Activated CD8-positive, alpha-beta T cell treated with anti-CD3 and anti-CD28 coated beads, Interleukin-2, amount 10 ng/mL, durations not matched to agents 7 days and 5 days (primary cell): ENCODE results near the gene XKR7. TPM values are rescaled to one million over a fixed set of nuclear protein-coding genes. Genes with fewer than 3 reads are reported as not detected.

Experiments
- ATAC-seq: fragments of 150-1000 bp; cut with Tn5 transposase; one replicate; pipeline ENCODE4 v1.10.0; 2021; ENCODE audit warnings: moderate library complexity
- CTCF ChIA-PET: fragments of 350-600 bp; sonication (Branson Sonifier 250); formaldehyde crosslinking; loops from one replicate; lab custom pipeline; 2021; ENCODE audit warnings: antibody characterized with exemption; lab: Charles Lee
- POLR2A ChIA-PET: fragments of 350-600 bp; sonication (Branson Sonifier 250); formaldehyde crosslinking; loops from one replicate; lab custom pipeline; 2021; ENCODE audit warnings: antibody characterized with exemption; lab: Charles Lee
- DNase-seq: peaks from one replicate; pipeline ENCODE4 v3.0.0-alpha.2; 2020
- H3K27ac Mint-ChIP-seq: one replicate; pipeline ENCODE4 v1.8.0; 2021; ENCODE audit warnings: mild to moderate bottlenecking, mixed read lengths
- H3K27me3 Mint-ChIP-seq: one replicate; pipeline ENCODE4 v1.8.0; 2021; ENCODE audit warnings: low read depth, mixed read lengths
- H3K36me3 Mint-ChIP-seq: one replicate; pipeline ENCODE4 v1.8.0; 2021; ENCODE audit warnings: low read depth, mixed read lengths
- H3K4me1 Mint-ChIP-seq: one replicate; pipeline ENCODE4 v1.8.0; 2021; ENCODE audit warnings: low read depth, mixed read lengths
- H3K4me3 Mint-ChIP-seq: one replicate; pipeline ENCODE4 v1.8.0; 2021; ENCODE audit warnings: mild to moderate bottlenecking, mixed read lengths
- H3K9me3 Mint-ChIP-seq: one replicate; pipeline ENCODE4 v1.8.0; 2022; ENCODE audit warnings: mixed read lengths; ENCODE audit not compliant: insufficient read depth
- total RNA-seq, 2 experiments: library from RNA; stranded (reverse); gene quantifications; one replicate each; pipeline ENCODE4 v1.2.3, GENCODE V29; 2021

XKR7 gene
- total RNA-seq, 2 experiments from 2014 or later = 0.03 TPM; not detected in 1

DNA sequence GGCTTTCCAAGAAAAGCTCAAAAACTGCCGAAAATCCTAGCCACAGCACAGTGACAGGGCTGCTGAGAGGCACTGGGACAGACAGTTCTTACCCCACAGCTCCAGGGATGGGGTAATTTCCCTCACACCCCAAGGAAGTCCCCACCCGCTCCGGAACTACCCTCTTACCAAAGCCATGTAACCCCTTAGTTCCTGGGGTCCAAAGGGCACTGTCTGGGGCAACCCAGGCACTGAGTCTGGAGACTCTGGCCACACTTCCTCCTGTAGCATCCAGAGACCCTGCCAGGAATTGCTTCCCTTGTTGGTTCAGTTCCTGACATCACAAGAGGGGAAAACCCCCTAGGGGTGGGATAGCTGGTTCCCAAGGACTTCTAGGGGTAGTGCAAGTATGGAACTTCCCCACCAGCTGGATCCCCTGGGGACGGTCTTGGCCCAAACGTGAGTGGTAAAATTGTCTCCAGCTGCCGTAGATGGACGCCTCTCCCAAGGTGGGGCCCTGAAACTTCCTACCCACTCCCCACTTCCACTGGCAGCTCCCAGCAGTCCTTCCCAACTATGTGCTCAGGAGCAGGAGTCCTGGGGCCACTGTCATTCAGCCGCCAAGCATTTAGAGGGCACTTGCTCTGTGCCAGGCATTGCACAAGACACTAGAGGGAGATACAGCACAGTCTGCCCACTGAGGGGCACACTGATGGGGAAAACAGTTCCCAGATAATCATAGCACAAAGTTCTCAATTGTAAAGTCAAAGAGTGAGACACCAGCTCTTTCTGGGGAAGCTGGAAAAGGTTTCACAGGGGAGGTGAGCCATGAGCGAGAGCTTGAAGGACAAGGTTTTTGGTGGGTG is 66.9 kb downstream of the XKR7 start:
- H3K4me1 Mint-ChIP-seq = peaks cover 2% of the 10 kb centered on the region
- DNase-seq = no peak
- ChIA-PET POLR2A (no interaction called here), CTCF (interaction anchor here (0.8 to 1.8 kb wide), 3 partner anchors 56 to 212 kb away, joined by 4 to 6 read pairs (median 5); no protein-coding TSS in a partner anchor)
- H3K27me3 Mint-ChIP-seq = peaks cover 47% of the 10 kb centered on the region
- H3K36me3 Mint-ChIP-seq = no peaks in the 10 kb centered on the region
- ATAC-seq = no peak
- H3K27ac Mint-ChIP-seq = no peak overlapping the region
- no peaks in the 10 kb centered on the region for H3K9me3 Mint-ChIP-seq
- H3K4me3 Mint-ChIP-seq = no peak overlapping the region

DNA sequence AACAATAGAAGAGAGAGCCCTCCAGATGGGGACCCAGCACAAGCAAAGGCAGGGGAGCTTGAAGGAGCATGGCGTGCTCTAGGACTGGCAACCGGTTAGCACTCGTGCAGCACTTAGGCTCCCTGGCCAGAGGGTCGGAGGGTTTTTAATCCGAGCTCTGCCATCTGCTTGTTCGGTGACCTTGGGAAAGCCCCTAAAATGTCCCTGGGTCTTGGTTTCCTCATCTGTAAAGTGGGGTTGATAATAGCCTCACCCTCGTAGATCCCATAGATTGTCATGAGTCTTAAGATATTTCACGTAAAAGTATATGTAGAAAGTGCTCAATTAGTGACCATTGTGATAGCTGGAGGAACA is 67.5 kb downstream of the XKR7 start:
- no peak for DNase-seq
- ChIA-PET POLR2A (no interaction called here), CTCF (interaction anchor here (0.8 to 1.8 kb wide), 4 partner anchors 9 to 212 kb away, joined by 4 to 6 read pairs (median 4); no protein-coding TSS in a partner anchor)
- Mint-ChIP-seq H3K4me3 (no peak overlapping the region), H3K27ac (no peak overlapping the region), H3K4me1 (peaks cover 2% of the 10 kb centered on the region), H3K36me3 (no peaks in the 10 kb centered on the region), H3K27me3 (peaks cover 44% of the 10 kb centered on the region), H3K9me3 (no peaks in the 10 kb centered on the region)
- ATAC-seq = no peak

DNA sequence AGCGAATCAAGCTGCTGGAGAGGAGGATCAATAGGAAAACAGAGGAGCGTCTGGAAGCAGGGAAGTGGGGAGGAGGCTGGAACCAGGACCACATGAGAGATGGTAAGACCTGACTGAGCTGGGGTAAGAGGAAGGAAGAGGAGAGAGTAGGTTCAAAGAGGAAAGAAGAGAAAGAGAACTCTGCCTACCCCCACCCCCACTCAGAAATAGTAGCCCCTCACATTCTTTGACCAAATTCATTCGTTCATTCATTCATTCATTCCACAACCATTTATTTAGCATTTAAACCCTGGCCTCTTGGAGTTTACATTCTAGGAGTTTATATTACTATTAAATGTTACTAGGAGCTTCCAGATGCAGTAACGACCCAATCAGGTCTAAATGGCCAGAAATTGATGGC is 68.3 kb downstream of the XKR7 start:
- DNase-seq (no peak), ATAC-seq (no peak)
- ChIA-PET POLR2A (no interaction called here), CTCF (interaction anchor here (0.8 to 1.4 kb wide), 3 partner anchors 10 to 213 kb away, joined by 3 to 6 read pairs (median 4); no protein-coding TSS in a partner anchor)
- no peaks in the 10 kb centered on the region for H3K9me3 Mint-ChIP-seq
- peaks cover 2% of the 10 kb centered on the region for H3K4me1 Mint-ChIP-seq
- no peak overlapping the region for H3K4me3 Mint-ChIP-seq
- H3K36me3 Mint-ChIP-seq = no peaks in the 10 kb centered on the region
- H3K27ac Mint-ChIP-seq = no peak overlapping the region
- H3K27me3 Mint-ChIP-seq = peaks cover 49% of the 10 kb centered on the region

DNA sequence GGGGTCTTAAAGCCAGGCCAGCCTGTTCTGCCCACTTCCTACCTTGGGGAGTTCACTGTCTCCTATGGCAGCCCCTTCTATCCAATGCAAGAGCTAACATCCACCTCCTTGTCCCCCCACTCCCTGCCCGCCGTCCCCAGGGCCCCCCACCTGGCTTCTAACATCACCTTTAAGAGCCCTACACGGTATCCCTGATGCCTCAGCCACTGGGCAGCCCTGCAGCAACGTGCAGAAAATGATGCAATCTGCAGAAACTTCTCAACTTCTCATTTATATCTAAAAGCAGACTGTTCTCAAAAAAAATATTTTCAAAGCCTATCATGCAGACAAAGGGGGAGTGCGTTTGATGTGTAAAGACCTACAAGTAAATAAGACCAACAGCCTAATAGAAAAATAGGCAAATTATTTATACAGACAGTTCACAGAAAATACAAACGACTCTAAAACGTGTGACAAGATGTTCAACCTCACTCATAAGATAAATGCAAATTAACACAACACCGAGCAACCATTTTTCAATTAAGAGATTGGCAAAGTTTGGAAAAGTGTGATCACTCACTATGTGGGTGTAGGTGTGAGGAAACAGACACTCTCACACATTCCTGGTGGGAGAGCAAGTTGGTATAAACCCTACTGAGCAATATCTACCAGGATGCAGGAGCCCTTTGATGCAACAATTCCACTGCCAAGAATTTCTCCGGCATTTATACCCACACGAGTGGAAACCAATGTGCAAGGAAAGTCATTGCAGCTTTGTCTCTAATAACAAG is 69.0 kb downstream of the XKR7 start:
- no peaks in the 10 kb centered on the region for H3K9me3 Mint-ChIP-seq
- H3K4me3 Mint-ChIP-seq = no peak overlapping the region
- POLR2A ChIA-PET = no interaction called here
- no peaks in the 10 kb centered on the region for H3K4me1 Mint-ChIP-seq
- no peaks in the 10 kb centered on the region for H3K36me3 Mint-ChIP-seq
- CTCF ChIA-PET = no interaction called here
- peaks cover 51% of the 10 kb centered on the region for H3K27me3 Mint-ChIP-seq
- ATAC-seq (no peak), DNase-seq (no peak)
- H3K27ac Mint-ChIP-seq = no peak overlapping the region

DNA sequence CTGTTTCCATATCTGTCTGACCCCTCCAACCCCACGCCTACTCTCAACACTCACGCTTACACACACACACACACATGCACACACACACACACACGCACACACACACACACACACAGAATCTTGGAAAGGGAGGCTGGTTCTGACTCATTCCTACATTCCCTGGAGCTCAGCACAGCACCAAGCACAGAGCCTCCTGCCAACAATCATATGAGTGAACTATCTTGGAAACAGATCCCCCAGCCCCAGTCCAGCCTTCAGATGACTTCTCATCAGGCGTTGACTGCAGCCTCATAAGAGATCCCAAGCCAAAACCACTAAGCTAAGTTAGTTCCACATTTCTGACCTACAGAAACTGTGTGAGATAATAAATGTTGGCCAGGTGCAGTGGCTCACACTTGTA is 70.0 kb downstream of the XKR7 start:
- ATAC-seq (no peak), DNase-seq (no peak)
- H3K27me3 Mint-ChIP-seq = peaks cover 49% of the 10 kb centered on the region
- no peak overlapping the region for H3K4me3 Mint-ChIP-seq
- H3K36me3 Mint-ChIP-seq = no peaks in the 10 kb centered on the region
- CTCF ChIA-PET = no interaction called here
- H3K9me3 Mint-ChIP-seq = no peaks in the 10 kb centered on the region
- no peaks in the 10 kb centered on the region for H3K4me1 Mint-ChIP-seq
- POLR2A ChIA-PET = interaction anchor here (0.6 kb wide), 1 partner anchor 38 kb away, joined by 4 read pairs; no protein-coding TSS in a partner anchor
- H3K27ac Mint-ChIP-seq = no peak overlapping the region

DNA sequence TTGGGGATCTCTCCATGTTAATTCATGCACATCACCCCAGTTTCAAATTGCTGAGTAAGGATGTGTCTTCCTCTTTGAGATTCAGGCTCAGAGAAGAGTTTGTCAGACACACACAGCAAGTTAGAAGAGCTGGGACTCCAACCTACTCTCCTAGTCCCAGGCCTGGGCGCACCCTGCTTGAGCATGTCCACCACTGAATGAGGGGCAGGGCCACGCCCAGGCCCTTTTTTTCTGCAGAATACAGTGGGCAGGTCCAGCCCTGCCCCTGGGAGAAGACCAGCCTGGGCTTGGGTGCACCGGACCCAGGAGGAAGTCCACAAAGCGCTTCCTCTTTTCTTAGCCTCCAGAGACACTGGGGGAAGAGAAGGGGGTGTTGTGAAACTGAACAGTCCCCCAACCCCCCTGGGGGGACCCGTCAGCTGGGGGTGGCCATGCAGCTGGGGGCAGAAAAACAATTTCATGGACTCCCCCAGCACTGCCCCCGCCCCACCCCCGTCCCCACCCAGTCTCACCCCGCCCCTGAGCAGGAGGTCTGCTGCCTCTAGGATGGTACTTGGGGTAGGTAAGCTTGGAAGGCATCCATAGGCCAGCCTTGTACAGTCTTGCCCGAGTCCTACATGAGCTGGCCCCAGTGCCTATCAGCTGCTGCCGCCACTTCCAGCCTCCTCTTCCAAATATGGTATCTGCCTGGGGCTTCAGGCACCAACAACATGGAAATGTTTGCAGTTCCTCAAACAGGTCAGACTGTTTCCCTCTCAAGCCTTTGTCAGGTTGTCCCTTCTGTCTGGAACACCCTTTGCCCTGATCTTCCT is 72.4 kb downstream of the XKR7 start:
- no peaks in the 10 kb centered on the region for H3K36me3 Mint-ChIP-seq
- ATAC-seq = no peak
- H3K4me3 Mint-ChIP-seq = no peak overlapping the region
- no peaks in the 10 kb centered on the region for H3K4me1 Mint-ChIP-seq
- H3K27ac Mint-ChIP-seq = no peak overlapping the region
- CTCF ChIA-PET = interaction anchor here (4.7 kb wide), 1 partner anchor 8 kb away, joined by 27 read pairs; no protein-coding TSS in a partner anchor
- H3K27me3 Mint-ChIP-seq = peaks cover 51% of the 10 kb centered on the region
- H3K9me3 Mint-ChIP-seq = no peaks in the 10 kb centered on the region
- POLR2A ChIA-PET = no interaction called here
- no peak for DNase-seq

DNA sequence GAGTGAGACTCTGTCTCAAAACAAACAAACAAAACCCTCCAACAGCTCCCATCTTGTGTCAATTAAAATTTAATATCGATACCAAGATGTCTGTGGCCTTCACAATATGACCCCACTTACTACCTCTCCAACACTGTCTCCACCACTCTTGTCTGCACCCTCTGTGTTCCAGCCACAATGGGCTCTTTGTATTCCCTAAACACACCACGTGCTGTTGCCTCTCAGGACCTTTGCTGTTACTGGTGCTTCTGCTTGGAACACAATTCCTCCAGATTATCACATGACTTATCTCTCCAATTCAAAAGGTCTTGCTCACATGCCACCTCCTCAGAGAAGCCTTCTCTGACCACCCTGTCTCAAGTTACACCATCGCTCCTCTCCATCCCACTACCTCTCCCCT is 78.0 kb downstream of the XKR7 start:
- H3K9me3 Mint-ChIP-seq = no peaks in the 10 kb centered on the region
- CTCF ChIA-PET = no interaction called here
- peaks cover 54% of the 10 kb centered on the region for H3K27me3 Mint-ChIP-seq
- DNase-seq = no peak
- POLR2A ChIA-PET = no interaction called here
- no peak overlapping the region for H3K27ac Mint-ChIP-seq
- H3K4me1 Mint-ChIP-seq = peaks cover 4% of the 10 kb centered on the region
- H3K4me3 Mint-ChIP-seq = no peak overlapping the region
- ATAC-seq = no peak
- no peaks in the 10 kb centered on the region for H3K36me3 Mint-ChIP-seq

DNA sequence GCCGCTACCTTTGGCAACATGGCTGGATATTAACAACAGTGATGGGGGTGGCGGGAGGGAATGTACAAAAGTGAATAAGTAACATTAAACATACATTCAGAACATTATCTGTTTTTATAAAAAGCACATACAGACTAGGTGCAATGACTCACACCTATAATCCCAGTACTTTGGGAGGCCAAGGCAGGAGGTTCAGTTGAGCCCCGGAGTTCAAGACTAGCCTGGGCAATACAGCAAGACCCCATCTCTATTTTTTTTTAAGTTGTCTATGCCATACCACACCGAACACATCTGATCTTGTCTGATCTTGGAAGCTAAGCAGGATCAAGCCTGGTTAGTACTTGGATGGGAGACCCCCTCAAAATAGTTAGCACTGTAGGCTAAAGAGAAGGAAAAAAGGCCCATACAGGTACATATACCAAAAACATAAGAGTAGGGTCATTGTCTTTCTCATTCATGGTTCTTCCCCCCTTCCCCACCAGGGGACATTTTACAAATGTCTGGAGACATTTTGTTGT is 82.4 kb downstream of the XKR7 start:
- Mint-ChIP-seq H3K27me3 (peaks cover 49% of the 10 kb centered on the region), H3K36me3 (no peaks in the 10 kb centered on the region), H3K27ac (no peak overlapping the region), H3K9me3 (no peaks in the 10 kb centered on the region), H3K4me1 (peaks cover 19% of the 10 kb centered on the region), H3K4me3 (no peak overlapping the region)
- DNase-seq (no peak), ATAC-seq (no peak)
- ChIA-PET POLR2A (no interaction called here), CTCF (no interaction called here)

DNA sequence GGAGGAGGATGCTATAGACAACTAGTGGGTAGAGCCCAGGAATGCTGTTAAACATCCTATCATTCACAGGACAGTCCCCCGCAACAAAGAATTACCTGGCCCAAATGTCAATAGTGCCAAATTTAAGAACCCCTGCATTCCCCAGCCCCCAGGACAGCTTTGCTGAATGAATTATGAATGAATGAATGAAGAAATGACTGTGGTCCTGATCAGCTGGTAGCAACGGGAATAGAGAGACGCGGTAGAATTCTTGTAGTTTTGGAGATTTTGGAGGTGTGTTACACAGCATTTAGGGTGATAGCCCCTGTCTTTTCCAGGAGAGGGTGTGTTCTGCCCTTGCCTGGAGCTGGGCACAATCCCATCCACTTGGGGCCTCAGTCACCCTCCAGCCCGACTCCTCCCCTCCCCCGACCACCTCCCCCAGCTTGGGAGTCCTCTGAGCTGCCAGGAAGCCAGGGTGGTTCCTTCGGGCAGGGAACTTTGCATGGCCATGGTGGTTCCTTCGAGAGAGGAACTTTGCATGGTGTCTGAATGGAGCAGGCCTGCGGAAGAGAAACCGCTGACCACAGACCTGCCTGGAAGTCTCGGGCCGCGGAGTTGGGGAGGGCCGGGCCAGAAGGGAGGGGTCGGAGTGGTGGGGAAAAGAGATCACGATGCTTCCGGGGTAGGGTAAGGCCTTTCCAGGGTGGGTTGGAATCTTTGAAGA is 83.1 kb downstream of the XKR7 start:
- H3K36me3 Mint-ChIP-seq = no peaks in the 10 kb centered on the region
- H3K9me3 Mint-ChIP-seq = no peaks in the 10 kb centered on the region
- peak; percentile 33 for ATAC-seq
- H3K4me3 Mint-ChIP-seq = peak overlapping the region; percentile 32
- H3K4me1 Mint-ChIP-seq = peaks cover 19% of the 10 kb centered on the region
- POLR2A ChIA-PET = no interaction called here
- no peak overlapping the region for H3K27ac Mint-ChIP-seq
- no peak for DNase-seq
- CTCF ChIA-PET = no interaction called here
- H3K27me3 Mint-ChIP-seq = peaks cover 46% of the 10 kb centered on the region

DNA sequence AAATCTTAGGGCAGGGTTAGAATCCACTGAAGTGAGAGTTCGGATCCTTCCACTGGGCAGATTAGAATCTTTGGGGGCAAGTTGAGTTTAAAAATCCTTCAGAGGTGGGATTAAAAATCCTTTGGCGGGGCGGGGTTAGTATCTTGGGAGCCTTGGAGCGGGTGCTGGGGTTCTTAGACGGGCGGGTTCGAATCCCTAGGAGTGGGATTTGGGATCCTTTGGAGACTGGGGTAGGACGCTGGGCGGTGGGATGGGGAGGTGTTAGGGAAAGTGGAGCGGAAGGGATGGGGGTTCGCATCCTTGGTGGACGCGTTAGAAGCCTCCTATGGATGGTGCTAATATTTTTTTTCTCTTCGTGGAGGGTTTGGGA is 83.8 kb downstream of the XKR7 start:
- Mint-ChIP-seq H3K36me3 (no peaks in the 10 kb centered on the region), H3K4me1 (peaks cover 19% of the 10 kb centered on the region), H3K4me3 (peak overlapping the region; percentile 28), H3K9me3 (no peaks in the 10 kb centered on the region), H3K27me3 (peaks cover 44% of the 10 kb centered on the region), H3K27ac (no peak overlapping the region)
- ChIA-PET CTCF (no interaction called here), POLR2A (interaction anchor here (0.5 kb wide), 1 partner anchor 61 kb away, joined by 3 read pairs; no protein-coding TSS in a partner anchor)
- no peak for ATAC-seq
- no peak for DNase-seq
